ENCODE data around the gene CCNI.

Gene CCNI

GRCh38 chr4:77050962-77051361 lies 24.8 kb downstream of the CCNI start:
- TF ChIP-seq CTCF (IDR thresholded peaks at IDR 0.05; ENCODE audit: insufficient read depth, missing control alignments) = no peak
- FAIRE-seq = peak; percentile 25
- DNase-seq (ENCODE audit: insufficient read length, low spot score) = no peak

- TF ChIP-seq CTCF (IDR thresholded peaks at IDR 0.05; ENCODE audit: insufficient read depth, missing control alignments) = peak; percentile 23
- no peak for FAIRE-seq
Observed at GRCh38 chr4:77047037-77047436, 28.8 kb downstream of the CCNI start.

GRCh38 chr4:77045490-77045889 lies 30.3 kb downstream of the CCNI start:
- DNase-seq (ENCODE audit: insufficient read length, low spot score) (no peak), FAIRE-seq (no peak)
- TF ChIP-seq CTCF (IDR thresholded peaks at IDR 0.05; ENCODE audit: insufficient read depth, missing control alignments) = peak; percentile 13

More at GRCh38 chr4:77047037-77047436, 28.8 kb downstream of the CCNI start:
- DNase-seq (ENCODE audit: insufficient read length, low spot score) = no peak

- FAIRE-seq (no peak), DNase-seq (ENCODE audit: insufficient read length, low spot score) (no peak)
- peak; percentile 48 for TF ChIP-seq CTCF (IDR thresholded peaks at IDR 0.05; ENCODE audit: insufficient read depth, missing control alignments)
Observed at GRCh38 chr4:77044461-77045150, 31.2 kb downstream of the CCNI start.

GRCh38 chr4:77043507-77044136 lies 32.2 kb downstream of the CCNI start:
- TF ChIP-seq CTCF (IDR thresholded peaks at IDR 0.05; ENCODE audit: insufficient read depth, missing control alignments) = no peak
- no peak for FAIRE-seq
- DNase-seq (ENCODE audit: insufficient read length, low spot score) = no peak

GRCh38 chr4:77040854-77041725 lies 34.7 kb downstream of the CCNI start:
- TF ChIP-seq CTCF (IDR thresholded peaks at IDR 0.05; ENCODE audit: insufficient read depth, missing control alignments) = no peak
- FAIRE-seq = no peak

More at GRCh38 chr4:77040854-77041725, 34.7 kb downstream of the CCNI start:
- DNase-seq (ENCODE audit: insufficient read length, low spot score) = no peak

Measured in D721Med (cell line).